GM21786 (cell line): ENCODE data around the gene FZD2.
"Not testable (repeated sequence)": the region's sequence is repeated elsewhere in the genome, so short reads cannot be mapped to it uniquely, and the experiment has no call there.

Experiments used
- ATAC-seq: cut with Tn5 transposase; IDR thresholded peaks from one replicate; pipeline ENCODE4 v1.9.1; 2021; ENCODE audit not compliant: unreplicated experiment

The FZD2 gene

GRCh38 chr17:44575403-44575802 lies 18.1 kb downstream of the FZD2 start:
- ATAC-seq, result no peak

DNA sequence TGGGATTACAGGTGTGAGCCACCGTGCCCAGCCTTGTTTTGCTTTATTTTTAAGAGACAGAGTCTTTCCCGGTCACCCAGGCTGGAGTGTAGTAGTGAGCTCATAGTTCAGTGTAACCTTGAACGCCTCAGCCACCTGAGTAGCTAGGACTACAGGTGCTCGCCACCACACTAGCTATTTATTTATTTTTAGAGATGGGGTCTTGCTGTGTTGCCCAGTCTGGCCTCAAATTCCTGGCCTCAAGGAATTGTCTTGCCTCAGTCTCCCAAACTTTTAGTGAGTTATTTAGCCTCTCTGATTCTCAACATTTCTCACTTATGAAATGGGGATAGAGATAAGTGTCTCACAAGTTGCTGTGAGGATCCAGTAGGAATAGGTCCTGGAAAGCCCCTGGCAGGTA lies 21.7 kb downstream of the FZD2 start:
- no peak for ATAC-seq

GRCh38 chr17:44581868-44582267 lies 24.6 kb downstream of the FZD2 start:
- ATAC-seq, result no peak

GRCh38 chr17:44584443-44584842 lies 27.2 kb downstream of the FZD2 start:
- ATAC-seq, result no peak

GRCh38 chr17:44585315-44585714 lies 28.0 kb downstream of the FZD2 start:
- no peak for ATAC-seq

DNA sequence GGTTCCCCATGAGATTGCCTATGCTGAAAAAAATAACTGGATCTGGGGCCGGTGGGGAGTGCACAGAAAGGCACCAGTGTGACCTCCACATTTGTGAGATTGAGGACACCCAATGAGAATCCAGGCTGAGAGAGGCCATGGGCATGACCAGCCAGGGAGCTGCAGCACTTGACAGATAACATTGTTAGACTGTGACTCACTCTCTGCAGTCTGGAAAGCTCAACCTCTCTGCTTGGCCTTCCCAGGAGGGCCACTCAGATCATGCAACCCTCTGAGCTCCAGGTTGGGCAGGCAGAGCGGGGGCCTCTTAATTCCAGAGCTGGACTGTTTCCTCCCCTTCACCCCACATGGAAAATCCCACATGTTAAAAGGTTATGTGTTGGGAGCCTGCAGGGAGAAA lies 30.1 kb downstream of the FZD2 start:
- ATAC-seq, result no peak

- no peak for ATAC-seq
Observed at GRCh38 chr17:44589316-44590071, 32.2 kb downstream of the FZD2 start.

DNA sequence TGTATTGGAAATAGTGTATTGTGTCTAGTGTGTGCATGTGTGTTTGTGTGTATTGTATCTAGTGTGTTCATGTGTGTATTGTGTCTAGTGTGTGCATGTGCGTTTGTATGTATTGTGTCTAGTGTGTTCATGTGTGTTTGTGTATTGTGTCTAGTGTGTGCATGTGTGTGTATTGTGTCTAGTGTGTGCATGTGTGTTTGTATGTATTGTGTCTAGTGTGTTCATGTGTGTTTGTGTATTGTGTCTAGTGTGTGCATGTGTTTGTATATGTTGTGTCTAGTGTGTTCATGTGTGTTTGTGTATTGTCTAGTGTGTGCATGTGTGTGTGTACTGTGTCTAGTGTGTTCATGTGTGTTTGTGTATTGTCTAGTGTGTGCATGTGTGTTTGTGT lies 32.8 kb downstream of the FZD2 start:
- not testable (repeated sequence) for ATAC-seq

GRCh38 chr17:44590762-44591161 lies 33.5 kb downstream of the FZD2 start:
- not testable (repeated sequence) for ATAC-seq

DNA sequence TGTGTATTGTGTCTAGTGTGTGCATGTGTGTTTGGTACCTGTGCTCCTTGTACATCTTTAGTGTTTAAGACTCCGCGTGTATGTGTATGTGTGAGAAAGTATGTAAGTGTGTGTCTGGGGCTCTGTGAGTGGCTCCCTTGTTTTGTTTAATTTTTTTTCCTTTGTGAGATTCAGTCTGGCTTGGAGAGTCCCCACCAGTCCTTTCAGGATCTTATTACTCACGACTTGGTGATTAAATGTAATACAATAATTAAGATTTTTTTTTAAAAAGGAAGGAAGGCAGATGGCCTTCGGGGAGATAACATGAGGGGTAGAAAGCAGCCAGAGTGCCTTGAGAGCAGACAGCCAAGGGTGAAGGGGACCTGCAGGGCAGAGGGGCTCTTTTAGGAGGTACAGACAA lies 33.9 kb downstream of the FZD2 start:
- no peak for ATAC-seq

DNA sequence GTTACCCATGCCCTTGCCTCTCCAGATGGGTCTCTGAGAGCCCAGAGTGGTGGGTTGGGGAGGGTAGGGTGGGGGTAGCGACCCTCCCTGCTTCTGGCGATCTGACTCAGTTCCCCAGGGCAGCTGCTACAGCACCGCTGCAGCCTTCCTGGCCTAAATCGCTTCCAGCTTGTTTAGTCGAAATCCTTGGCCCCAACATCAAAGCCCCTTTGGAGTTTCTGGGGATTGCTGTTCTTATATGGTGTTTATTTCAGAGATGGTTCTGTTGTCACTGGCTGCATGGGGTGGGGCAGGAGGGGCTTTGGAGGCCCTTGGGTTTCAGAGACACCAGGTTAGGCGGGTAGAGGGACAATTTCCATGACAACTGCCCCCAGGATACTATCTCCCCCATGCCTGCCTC lies 35.9 kb downstream of the FZD2 start:
- no peak for ATAC-seq

DNA sequence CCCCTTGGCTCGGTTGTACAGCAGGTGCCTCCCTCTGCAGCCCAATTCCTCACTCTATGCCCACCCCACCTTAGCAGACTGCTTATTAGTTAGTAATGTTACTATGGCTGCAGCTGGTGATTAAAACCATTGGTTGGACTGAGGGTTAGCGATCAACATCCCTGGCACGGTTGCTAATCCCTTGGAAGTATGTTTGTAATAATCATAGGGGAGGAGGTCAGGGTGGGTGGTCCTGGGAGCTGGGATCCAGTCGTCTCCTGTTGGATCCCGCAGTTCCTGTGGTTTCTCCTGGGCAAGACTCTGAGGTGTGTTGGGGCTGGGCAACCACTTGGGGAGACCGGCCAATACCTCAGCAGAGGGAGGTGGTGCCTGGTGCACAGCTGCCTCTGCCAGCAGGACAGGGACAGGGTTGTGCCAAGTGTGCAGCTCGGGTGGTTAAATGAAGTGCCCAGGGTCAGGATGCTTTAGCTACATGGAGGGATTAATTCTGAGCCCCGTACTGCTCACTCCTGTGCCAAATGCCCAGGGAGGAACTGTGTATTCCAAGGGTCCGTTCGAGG lies 38.0 kb downstream of the FZD2 start:
- no peak for ATAC-seq

DNA sequence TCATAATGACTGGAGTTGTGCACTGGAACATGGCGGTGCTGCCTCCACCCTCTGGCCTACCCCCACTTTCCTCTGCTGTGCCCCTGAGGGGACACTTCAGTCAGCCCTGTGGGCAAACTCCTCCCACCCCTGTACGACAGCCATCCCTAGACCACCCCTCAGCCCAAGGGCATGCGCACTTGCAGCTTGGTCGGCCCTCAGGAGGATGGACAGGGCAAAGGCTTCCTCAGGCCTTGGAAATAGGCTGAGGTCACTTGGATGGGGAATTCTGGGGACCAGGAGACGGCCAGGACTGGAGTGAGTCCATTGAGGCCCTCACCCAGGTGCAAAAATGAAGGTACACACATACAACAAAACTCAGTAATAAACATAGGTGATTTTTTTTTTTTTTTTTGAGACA lies 41.0 kb downstream of the FZD2 start:
- ATAC-seq, result no peak

GRCh38 chr17:44598932-44599297 lies 41.6 kb downstream of the FZD2 start:
- no peak for ATAC-seq

DNA sequence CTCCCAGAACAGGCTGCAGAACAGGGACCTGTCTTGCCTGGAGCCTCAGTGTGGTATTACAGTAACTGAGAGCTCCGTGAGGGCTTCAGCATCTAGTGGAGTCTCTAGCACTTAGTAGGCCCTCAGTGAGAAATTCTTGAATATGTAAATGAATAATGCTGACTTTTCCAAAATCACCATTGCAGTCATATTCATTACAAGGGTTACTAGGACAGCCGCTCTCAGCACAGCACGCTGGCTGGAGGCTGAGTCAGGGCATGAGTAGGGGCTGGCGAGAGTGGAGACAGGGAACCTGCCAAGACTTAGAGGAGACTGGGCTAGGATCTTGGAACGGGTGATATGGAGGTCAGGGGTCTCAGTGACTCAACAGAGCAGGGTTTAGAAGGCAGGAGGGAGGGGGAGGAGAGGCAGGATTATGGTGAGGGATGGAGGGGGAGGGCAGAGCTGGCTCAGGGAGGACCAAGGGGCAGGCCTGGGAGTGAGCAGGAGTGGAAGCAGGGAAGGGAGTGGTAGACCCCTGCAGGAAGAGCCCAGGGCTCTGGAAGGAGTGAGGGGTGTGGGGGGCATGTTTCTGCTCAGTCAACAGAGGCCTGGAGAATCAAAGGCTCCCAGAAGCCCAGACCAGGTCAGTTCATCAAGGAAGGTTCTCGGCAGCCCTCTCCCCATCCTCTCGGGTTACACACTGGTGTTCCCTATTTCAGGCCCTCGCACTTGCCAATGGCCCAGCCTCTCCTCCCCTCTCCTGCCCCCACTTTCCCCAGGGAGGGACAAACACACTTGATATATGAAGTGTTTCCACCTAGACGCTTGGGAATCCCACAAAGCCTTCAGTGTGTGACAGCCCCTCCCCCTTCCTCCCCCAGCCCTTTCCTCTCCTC lies 42.3 kb downstream of the FZD2 start:
- no peak for ATAC-seq

DNA sequence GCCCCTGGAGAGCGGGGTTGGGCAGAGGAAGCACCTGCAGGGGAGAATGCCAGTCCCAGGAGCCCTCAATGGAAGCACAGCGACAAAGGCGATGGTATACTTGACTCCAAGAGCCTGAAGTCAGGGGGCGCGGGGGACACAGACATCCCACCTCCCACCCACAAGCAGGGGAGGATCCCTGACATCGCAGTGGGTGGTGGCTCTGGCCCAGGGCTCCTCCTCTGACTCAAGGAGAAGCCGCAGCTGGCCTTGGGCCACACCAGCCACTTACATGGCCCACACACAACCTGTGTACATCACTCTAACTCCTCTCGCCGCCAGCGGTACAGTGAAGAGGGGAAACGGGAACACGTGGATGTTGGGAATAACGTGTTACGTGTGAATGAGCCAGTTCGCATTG lies 44.3 kb downstream of the FZD2 start:
- no peak for ATAC-seq

DNA sequence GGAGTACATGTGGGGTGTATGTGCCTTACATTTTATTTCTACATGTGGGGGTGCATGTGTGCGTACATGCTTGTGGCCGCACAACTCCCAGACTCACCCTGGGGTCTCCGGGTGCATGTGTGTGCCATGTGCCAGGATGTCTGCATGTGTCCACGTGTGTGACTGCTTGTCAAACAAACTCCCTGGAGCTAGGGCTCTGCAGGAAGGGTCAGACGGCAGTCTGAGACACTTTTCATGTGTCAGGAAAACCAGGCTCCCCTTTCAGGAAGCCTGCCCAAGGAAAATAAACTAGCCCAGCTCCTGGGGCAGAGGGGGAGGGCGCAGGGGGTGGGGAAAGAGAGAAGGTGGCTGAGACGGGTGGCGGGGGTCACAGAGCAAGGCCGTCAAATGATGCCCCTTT lies 44.7 kb downstream of the FZD2 start:
- no peak for ATAC-seq

DNA sequence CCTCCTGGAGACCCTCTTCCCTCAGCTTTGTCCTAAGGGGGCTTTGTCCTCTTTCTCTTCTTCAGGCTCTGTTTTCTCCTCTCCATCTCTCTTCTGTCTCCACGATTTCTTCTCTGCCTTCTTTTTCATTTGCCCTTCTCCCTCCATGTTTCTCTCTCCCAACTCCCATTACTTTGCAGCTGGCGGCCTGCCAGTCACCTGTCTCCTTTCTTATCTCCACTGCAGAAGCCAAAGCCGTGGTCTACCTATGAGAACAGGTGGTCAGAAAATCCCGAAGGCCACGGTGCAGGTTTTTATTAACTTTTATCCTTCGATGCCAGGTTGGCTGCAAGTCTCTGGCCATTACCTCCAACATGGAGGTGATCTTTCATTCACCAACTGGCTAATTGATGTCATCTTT lies 45.1 kb downstream of the FZD2 start:
- no peak for ATAC-seq

- no peak for ATAC-seq
Observed at GRCh38 chr17:44602970-44603369, 45.7 kb downstream of the FZD2 start.

GRCh38 chr17:44604116-44604761 lies 47.0 kb downstream of the FZD2 start:
- no peak for ATAC-seq

- ATAC-seq, result no peak
Observed at GRCh38 chr17:44604768-44605485, 47.6 kb downstream of the FZD2 start.
